Right lung (tissue), 5 donors: ENCODE data around the gene ZNF165. TPM values are rescaled to one million over a fixed set of nuclear protein-coding genes. Genes with fewer than 3 reads are reported as not detected.
A peak's percentile ranks its signal among the peaks of the same experiment; 100 is the strongest.
"Not testable (repeated sequence)": the region's sequence is repeated elsewhere in the genome, so short reads cannot be mapped to it uniquely, and the experiment has no call there.

Experiments
- DNase-seq, 2 donors: peaks; one replicate each; pipeline ENCODE4 v3.0.0-alpha.2; 2013
- polyA plus RNA-seq, 5 donors: library from polyadenylated mRNA; unstranded; fragments of 120-200 nt; gene quantifications; one replicate each; pipeline versions ENCODE4 v1.2.1 to v1.2.3, GENCODE V29; 2013; ENCODE audit warnings: inconsistent platforms in 1 of 5, low replicate concordance in 1 of 5; ENCODE audit not compliant: insufficient read length in 5 of 5, insufficient read depth in 1 of 5

Gene ZNF165
- polyA plus RNA-seq, 5 donors, result 2.2 to 3.3 (median 3.2) TPM

GRCh38 chr6:28118217-28118616 is 37.8 kb downstream of the ZNF165 start:
- no peak for DNase-seq

- no peak for DNase-seq
Observed at GRCh38 chr6:28121876-28122275, 41.5 kb downstream of the ZNF165 start.

- DNase-seq, result not testable (repeated sequence)
Observed at GRCh38 chr6:28122283-28122682, 41.9 kb downstream of the ZNF165 start.

- DNase-seq, result peak; percentile 59 to 69
Observed at GRCh38 chr6:28124350-28124970, 44.1 kb downstream of the ZNF165 start, which contains the start of gene ZSCAN16. ZSCAN16 (plus strand) TSS chr6:28124609; CDS start chr6:28125444, 835 bp downstream.

GRCh38 chr6:28124971-28125353 is 44.6 kb downstream of the ZNF165 start:
- no peak for DNase-seq

GRCh38 chr6:28125401-28125800 is 45.0 kb downstream of the ZNF165 start:
- no peak for DNase-seq

GRCh38 chr6:28134015-28134414 is 53.6 kb downstream of the ZNF165 start:
- no peak for DNase-seq

- no peak for DNase-seq
Observed at GRCh38 chr6:28134716-28135115, 54.3 kb downstream of the ZNF165 start.

GRCh38 chr6:28135393-28135792 is 55.0 kb downstream of the ZNF165 start:
- DNase-seq, result no peak

- peak; percentile 91 for DNase-seq
Observed at GRCh38 chr6:28136585-28137504, 56.5 kb downstream of the ZNF165 start.

- DNase-seq, result no peak
Observed at GRCh38 chr6:28137505-28137981, 57.2 kb downstream of the ZNF165 start.

Other genes starting within 250 kb of the ZNF165 start
- gene OR2B2, start 168.2 kb upstream of the ZNF165 start, polyA plus RNA-seq, result not detected
- under 1 TPM in 4 of 5 donors, not detected in 1; 0.24 to 0.40 (median 0.33) TPM for gene OR2B6, start 123.3 kb upstream of the ZNF165 start, polyA plus RNA-seq
- gene ZSCAN16, start 44.0 kb downstream of the ZNF165 start, polyA plus RNA-seq, result 10 to 100 TPM in 4 of 5 donors, 1 to 10 TPM in 1; 8.7 to 12.5 (median 11.3) TPM
- gene ZKSCAN8, start 61.3 kb downstream of the ZNF165 start, polyA plus RNA-seq, result 10 to 100 TPM; 28.2 to 53.0 (median 47.0) TPM
- gene ZSCAN9, start 144.7 kb downstream of the ZNF165 start, polyA plus RNA-seq, result 10 to 100 TPM; 31.1 to 43.7 (median 39.1) TPM
- 10 to 100 TPM; 10.4 to 13.6 (median 12.3) TPM for gene ZKSCAN4, start 171.7 kb downstream of the ZNF165 start, polyA plus RNA-seq
- gene NKAPL, start 178.7 kb downstream of the ZNF165 start, polyA plus RNA-seq, result 1 to 10 TPM in 2 of 5 donors, under 1 TPM in 3; 0.61 to 1.3 (median 0.90) TPM
- gene ZSCAN26, start 186.6 kb downstream of the ZNF165 start, polyA plus RNA-seq, result 10 to 100 TPM; 28.2 to 54.7 (median 52.3) TPM
- gene PGBD1, start 201.0 kb downstream of the ZNF165 start, polyA plus RNA-seq, result 10 to 100 TPM; 11.8 to 14.1 (median 13.4) TPM